Measurements from ENCODE around the gene RWDD4.

Gene RWDD4

GRCh38 chr4:183659029-183659871, at the start of gene RWDD4, which contains the start of gene TRAPPC11:
RWDD4 (minus strand) TSS chr4:183659185; CDS start chr4:183658952, 233 bp downstream.
TRAPPC11 (plus strand) TSS chr4:183659293; CDS start chr4:183663868, 4,575 bp downstream.
- ATAC-seq, result peak; percentile 99
- peak within 1 kb of the TSS; percentile 75 for H3K4me3 Mint-ChIP-seq
- peak within 1 kb of the TSS; percentile 95 for H3K27ac Mint-ChIP-seq
- DNase-seq (ENCODE audit: low spot score in 2 of 2), result peak; percentile 81 to 97
- H3K36me3 Mint-ChIP-seq, result peaks cover 22% of the 10 kb centered on the region
- no peaks in the 10 kb centered on the region for H3K9me3 Mint-ChIP-seq
- peaks cover 34% of the 10 kb centered on the region for H3K4me1 Mint-ChIP-seq

GRCh38 chr4:183702492-183702891, 43.5 kb upstream of the RWDD4 start:
- H3K9me3 Mint-ChIP-seq, result no peaks in the 10 kb centered on the region
- no peak overlapping the region for H3K27ac Mint-ChIP-seq
- peaks cover 98% of the 10 kb centered on the region for H3K36me3 Mint-ChIP-seq
- H3K4me3 Mint-ChIP-seq, result no peak overlapping the region
- no peak for ATAC-seq
- no peaks in the 10 kb centered on the region for H3K4me1 Mint-ChIP-seq
- DNase-seq (ENCODE audit: low spot score in 2 of 2), result no peak

GRCh38 chr4:183700407-183700806, 41.4 kb upstream of the RWDD4 start:
- Mint-ChIP-seq H3K4me1 (no peaks in the 10 kb centered on the region), H3K4me3 (no peak overlapping the region), H3K36me3 (peaks cover 98% of the 10 kb centered on the region), H3K9me3 (no peaks in the 10 kb centered on the region), H3K27ac (no peak overlapping the region)
- DNase-seq (ENCODE audit: low spot score in 2 of 2) (no peak), ATAC-seq (no peak)

GRCh38 chr4:183698909-183699308, 39.9 kb upstream of the RWDD4 start:
- ATAC-seq (no peak), DNase-seq (ENCODE audit: low spot score in 2 of 2) (no peak)
- Mint-ChIP-seq H3K4me3 (no peak overlapping the region), H3K36me3 (peaks cover 100% of the 10 kb centered on the region), H3K27ac (peak overlapping the region; percentile 18), H3K4me1 (no peaks in the 10 kb centered on the region), H3K9me3 (no peaks in the 10 kb centered on the region)

GRCh38 chr4:183691897-183692296, 32.9 kb upstream of the RWDD4 start:
- no peak overlapping the region for H3K4me3 Mint-ChIP-seq
- no peak overlapping the region for H3K27ac Mint-ChIP-seq
- DNase-seq (ENCODE audit: low spot score in 2 of 2) (no peak), ATAC-seq (no peak)
- H3K9me3 Mint-ChIP-seq, result no peaks in the 10 kb centered on the region
- H3K4me1 Mint-ChIP-seq, result peaks cover 7% of the 10 kb centered on the region
- peaks cover 94% of the 10 kb centered on the region for H3K36me3 Mint-ChIP-seq

GRCh38 chr4:183691006-183691405, 32.0 kb upstream of the RWDD4 start:
- Mint-ChIP-seq H3K36me3 (peaks cover 94% of the 10 kb centered on the region), H3K9me3 (no peaks in the 10 kb centered on the region), H3K27ac (peak overlapping the region; percentile 10), H3K4me1 (peaks cover 7% of the 10 kb centered on the region), H3K4me3 (no peak overlapping the region)
- DNase-seq (ENCODE audit: low spot score in 2 of 2) (no peak), ATAC-seq (no peak)

- Mint-ChIP-seq H3K4me3 (no peak overlapping the region), H3K9me3 (no peaks in the 10 kb centered on the region), H3K36me3 (peaks cover 94% of the 10 kb centered on the region), H3K27ac (no peak overlapping the region), H3K4me1 (peaks cover 7% of the 10 kb centered on the region)
- no peak for DNase-seq (ENCODE audit: low spot score in 2 of 2)
- ATAC-seq, result no peak
These were observed 29.2 kb upstream of the RWDD4 start for GRCh38 chr4:183688216-183688615.

GRCh38 chr4:183686461-183686860, 27.5 kb upstream of the RWDD4 start:
- DNase-seq (ENCODE audit: low spot score in 2 of 2), result no peak
- Mint-ChIP-seq H3K4me1 (peaks cover 7% of the 10 kb centered on the region), H3K9me3 (no peaks in the 10 kb centered on the region), H3K27ac (no peak overlapping the region), H3K36me3 (peaks cover 91% of the 10 kb centered on the region), H3K4me3 (no peak overlapping the region)
- no peak for ATAC-seq

GRCh38 chr4:183681119-183681518, 22.1 kb upstream of the RWDD4 start:
- ATAC-seq (no peak), DNase-seq (ENCODE audit: low spot score in 2 of 2) (no peak)
- Mint-ChIP-seq H3K4me1 (no peaks in the 10 kb centered on the region), H3K4me3 (no peak overlapping the region), H3K36me3 (peaks cover 92% of the 10 kb centered on the region), H3K27ac (no peak overlapping the region), H3K9me3 (no peaks in the 10 kb centered on the region)

- Mint-ChIP-seq H3K4me1 (peaks cover 5% of the 10 kb centered on the region), H3K9me3 (no peaks in the 10 kb centered on the region), H3K4me3 (no peak overlapping the region), H3K36me3 (peaks cover 98% of the 10 kb centered on the region), H3K27ac (no peak overlapping the region)
- ATAC-seq (no peak), DNase-seq (ENCODE audit: low spot score in 2 of 2) (no peak)
These were observed 16.6 kb upstream of the RWDD4 start for GRCh38 chr4:183675625-183676024.

- DNase-seq (ENCODE audit: low spot score in 2 of 2) (no peak), ATAC-seq (no peak)
- H3K9me3 Mint-ChIP-seq, result no peaks in the 10 kb centered on the region
- no peak overlapping the region for H3K4me3 Mint-ChIP-seq
- H3K36me3 Mint-ChIP-seq, result peaks cover 98% of the 10 kb centered on the region
- H3K27ac Mint-ChIP-seq, result no peak overlapping the region
- H3K4me1 Mint-ChIP-seq, result peaks cover 5% of the 10 kb centered on the region
These were observed 15.2 kb upstream of the RWDD4 start for GRCh38 chr4:183674153-183674552.

- ATAC-seq, result no peak
- Mint-ChIP-seq H3K36me3 (peaks cover 98% of the 10 kb centered on the region), H3K4me1 (peaks cover 5% of the 10 kb centered on the region)
These were observed 12.1 kb upstream of the RWDD4 start for GRCh38 chr4:183670960-183671555.

GRCh38 chr4:183670251-183670650, 11.3 kb upstream of the RWDD4 start:
- Mint-ChIP-seq H3K36me3 (peaks cover 98% of the 10 kb centered on the region), H3K4me1 (peaks cover 9% of the 10 kb centered on the region), H3K9me3 (no peaks in the 10 kb centered on the region), H3K4me3 (no peak overlapping the region), H3K27ac (no peak overlapping the region)
- no peak for ATAC-seq
- DNase-seq (ENCODE audit: low spot score in 2 of 2), result no peak

More at GRCh38 chr4:183670960-183671555, 12.1 kb upstream of the RWDD4 start:
- DNase-seq (ENCODE audit: low spot score in 2 of 2), result no peak
- Mint-ChIP-seq H3K27ac (no peak overlapping the region), H3K4me3 (no peak overlapping the region), H3K9me3 (no peaks in the 10 kb centered on the region)

GRCh38 chr4:183666088-183666487, 7.1 kb upstream of the RWDD4 start:
- peaks cover 12% of the 10 kb centered on the region for H3K4me1 Mint-ChIP-seq
- no peak for DNase-seq (ENCODE audit: low spot score in 2 of 2)
- no peaks in the 10 kb centered on the region for H3K9me3 Mint-ChIP-seq
- no peak overlapping the region for H3K27ac Mint-ChIP-seq
- H3K36me3 Mint-ChIP-seq, result peaks cover 66% of the 10 kb centered on the region
- no peak overlapping the region for H3K4me3 Mint-ChIP-seq
- ATAC-seq, result no peak

- Mint-ChIP-seq H3K9me3 (no peaks in the 10 kb centered on the region), H3K27ac (peak overlapping the region; percentile 95), H3K4me1 (peaks cover 34% of the 10 kb centered on the region), H3K4me3 (peak overlapping the region; percentile 75), H3K36me3 (peaks cover 20% of the 10 kb centered on the region)
- no peak for ATAC-seq
- no peak for DNase-seq (ENCODE audit: low spot score in 2 of 2)
These were observed 872 bp upstream of the RWDD4 start for GRCh38 chr4:183659872-183660242.

Measured in stimulated activated effector memory CD8-positive, alpha-beta T cell treated with anti-CD3 and anti-CD28 coated beads, Interleukin-12 subunit alpha, Interleukin-12 subunit beta, amount 100 ng/mL, for 72 hours (primary cell).